Esophagus squamous epithelium (tissue), 5 donors: ENCODE results near the gene ERCC2. TPM values are rescaled to one million over a fixed set of nuclear protein-coding genes. Genes with fewer than 3 reads are reported as not detected.

Experiments used
- DNase-seq: peaks from one replicate; lab custom pipeline; 2025; lab: John Stamatoyannopoulos, UW
- H3K27ac ChIP-seq, 4 donors: fragments of 200-600 bp; sonication (generic); one replicate each; pipeline ENCODE4 v1.5.1; 2016 to 2019; ENCODE audit warnings: mild to moderate bottlenecking in 1 of 4
- H3K27me3 ChIP-seq, 4 donors: fragments of 200-600 bp; sonication (generic); 1 replicate in 3 of 4; 2 replicates in 1 of 4; pipeline versions ENCODE4 v1.5.1 to v1.6.0; 2017 to 2021; ENCODE audit warnings: antibody characterized with exemption in 1 of 4
- H3K36me3 ChIP-seq, 3 donors: fragments of 200-600 bp; sonication (generic); one replicate each; pipeline ENCODE4 v1.5.1; 2016 to 2019
- H3K4me1 ChIP-seq, 3 donors: fragments of 200-600 bp; sonication (generic); one replicate each; pipeline ENCODE4 v1.5.1; 2017 to 2019
- H3K4me3 ChIP-seq, 4 donors: fragments of 200-600 bp; sonication (generic); 1 replicate in 3 of 4; 2 replicates in 1 of 4; pipeline ENCODE4 v1.5.1; 2016 to 2019; ENCODE audit warnings: mild to moderate bottlenecking in 2 of 4, moderate library complexity in 1 of 4
- H3K9me3 ChIP-seq, 3 donors: fragments of 200-600 bp; sonication (generic); one replicate each; pipeline ENCODE4 v1.5.1; 2016 to 2019
- POLR2A ChIP-seq, 4 donors: fragments of 450-650 bp; IDR thresholded peaks; one replicate each; pipeline ENCODE4 v1.6.1; 2017; ENCODE audit warnings: antibody characterized with exemption in 4 of 4, mild to moderate bottlenecking in 4 of 4, moderate library complexity in 3 of 4
- WGBS, 2 donors: methylation state at CpG; one replicate each; pipeline ENCODE4 v1.1.5; 2018; 5-methylcytosine and 5-hydroxymethylcytosine counted together
- intact Hi-C: fragments of 100-400 bp; cut with DNase I; formaldehyde crosslinking; loops from one replicate; pipeline ENCODE4 v1.15.0; 2022
- total RNA-seq, 4 donors: library from RNA; depleted of rRNA; stranded (reverse); fragments of >200 nt; gene quantifications; one replicate each; pipeline ENCODE4 v1.1.0, GENCODE V29; 2016
- TF ChIP-seq, protein P1 (sequence below), 6 experiments: fragments of 450-650 bp in 4 of 6; fragments of 200-600 bp in 2 of 6; sonication (generic) in 2 of 6; IDR thresholded peaks; one replicate each; pipeline ENCODE4 v1.5.1; 2016 to 2019; ENCODE audit warnings: antibody characterized with exemption in 6 of 6, mild to moderate bottlenecking in 4 of 6, moderate library complexity in 4 of 6
- donor health status: DM: yes; HTN: yes; CAD: no.

Gene ERCC2
- total RNA-seq, 4 donors from 2014 or later, result 6.6 to 8.8 (median 7.2) TPM

DNA sequence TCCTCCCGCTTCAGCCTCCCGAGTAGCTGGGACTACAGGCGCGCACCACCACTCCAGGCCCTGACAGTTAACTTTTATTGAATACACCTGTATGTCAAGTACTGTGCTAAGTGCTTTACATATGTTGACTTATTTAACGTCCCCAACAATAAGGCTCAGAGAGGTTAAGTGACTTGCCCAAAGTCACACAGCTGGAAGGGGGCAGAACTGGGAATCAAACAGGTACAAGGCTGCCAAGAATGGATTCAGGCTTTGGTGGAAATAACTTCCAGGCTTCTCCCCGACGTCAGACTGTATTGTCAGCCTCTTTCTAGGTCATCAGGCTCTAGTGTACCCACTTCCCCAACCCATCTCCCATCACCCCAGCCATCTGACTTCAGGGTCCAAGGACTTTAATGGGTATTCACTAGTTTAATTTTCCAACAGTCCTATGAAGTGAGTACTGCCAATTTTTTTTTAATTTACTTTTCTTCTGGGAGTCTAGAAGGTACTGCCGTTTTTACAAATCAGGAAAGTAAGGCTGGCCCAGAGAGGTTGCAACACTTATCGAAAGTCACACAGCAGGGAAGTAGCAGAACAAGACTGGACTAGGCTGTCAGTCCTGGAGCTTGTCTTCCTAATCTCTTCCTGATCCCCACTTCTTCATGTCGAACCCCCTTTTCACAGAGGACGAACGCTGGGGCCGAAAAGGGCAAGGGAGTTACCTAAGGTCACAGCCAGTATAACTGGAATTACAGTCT is 42.8 kb downstream of the ERCC2 start:
- no peak for TF ChIP-seq POLR2A (IDR thresholded peaks at IDR 0.05)
- TF ChIP-seq, protein P1, sequence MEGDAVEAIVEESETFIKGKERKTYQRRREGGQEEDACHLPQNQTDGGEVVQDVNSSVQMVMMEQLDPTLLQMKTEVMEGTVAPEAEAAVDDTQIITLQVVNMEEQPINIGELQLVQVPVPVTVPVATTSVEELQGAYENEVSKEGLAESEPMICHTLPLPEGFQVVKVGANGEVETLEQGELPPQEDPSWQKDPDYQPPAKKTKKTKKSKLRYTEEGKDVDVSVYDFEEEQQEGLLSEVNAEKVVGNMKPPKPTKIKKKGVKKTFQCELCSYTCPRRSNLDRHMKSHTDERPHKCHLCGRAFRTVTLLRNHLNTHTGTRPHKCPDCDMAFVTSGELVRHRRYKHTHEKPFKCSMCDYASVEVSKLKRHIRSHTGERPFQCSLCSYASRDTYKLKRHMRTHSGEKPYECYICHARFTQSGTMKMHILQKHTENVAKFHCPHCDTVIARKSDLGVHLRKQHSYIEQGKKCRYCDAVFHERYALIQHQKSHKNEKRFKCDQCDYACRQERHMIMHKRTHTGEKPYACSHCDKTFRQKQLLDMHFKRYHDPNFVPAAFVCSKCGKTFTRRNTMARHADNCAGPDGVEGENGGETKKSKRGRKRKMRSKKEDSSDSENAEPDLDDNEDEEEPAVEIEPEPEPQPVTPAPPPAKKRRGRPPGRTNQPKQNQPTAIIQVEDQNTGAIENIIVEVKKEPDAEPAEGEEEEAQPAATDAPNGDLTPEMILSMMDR (IDR thresholded peaks at IDR 0.05), result no peak
- Histone ChIP-seq H3K27me3 (peaks cover 0 to 22% (median 6%) of the 10 kb centered on the region in 4 donors), H3K4me1 (peaks cover 5 to 24% (median 10%) of the 10 kb centered on the region in 3 donors), H3K9me3 (no peaks in the 10 kb centered on the region), H3K36me3 (no peaks in the 10 kb centered on the region), H3K27ac (no peak overlapping the region), H3K4me3 (no peak overlapping the region)
- DNase-seq, result no peak
- 65 to 71% methylated on average over 12 to 13 of the region's 13 CpGs for WGBS, 2 donors
- intact Hi-C loops, result no loop called here

DNA sequence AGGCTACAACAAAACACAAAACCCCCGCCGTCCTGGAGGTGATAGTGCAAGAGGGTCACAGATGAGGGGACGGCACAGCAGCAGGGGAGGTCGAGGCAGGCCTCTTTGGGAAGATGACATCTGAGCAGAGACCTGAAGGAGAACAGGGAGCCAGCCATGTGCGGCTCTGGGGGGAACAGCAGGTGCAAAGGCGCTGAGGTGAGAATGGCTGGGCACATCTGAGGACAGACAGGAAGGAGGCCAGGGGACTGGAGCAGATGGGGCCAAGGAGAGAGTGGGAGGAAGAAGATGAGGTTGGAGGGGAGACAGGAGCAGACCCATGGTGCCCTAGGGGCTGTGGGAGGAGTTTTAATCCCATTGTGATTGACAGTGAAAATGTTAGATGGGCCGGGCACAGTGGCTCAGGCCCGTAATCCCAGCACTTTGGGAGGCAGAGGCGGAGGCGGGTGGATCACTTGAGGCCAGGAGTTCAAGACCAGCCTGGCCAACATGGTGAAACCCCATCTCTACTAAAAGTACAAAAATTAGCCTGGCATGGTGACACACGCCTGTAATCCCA is 45.9 kb downstream of the ERCC2 start:
- DNase-seq, result no peak
- peaks cover 5 to 24% (median 10%) of the 10 kb centered on the region in 3 donors for H3K4me1 ChIP-seq
- no peak overlapping the region for H3K4me3 ChIP-seq
- peaks cover 0 to 38% (median 6%) of the 10 kb centered on the region in 4 donors for H3K27me3 ChIP-seq
- H3K9me3 ChIP-seq, result no peaks in the 10 kb centered on the region
- intact Hi-C loops, result no loop called here
- H3K27ac ChIP-seq, result no peak overlapping the region
- H3K36me3 ChIP-seq, result no peaks in the 10 kb centered on the region
- TF ChIP-seq POLR2A (IDR thresholded peaks at IDR 0.05), result no peak
- TF ChIP-seq, protein P1 (IDR thresholded peaks at IDR 0.05), result no peak
- WGBS, 2 donors, result 55 to 64% methylated on average over 9 to 11 of the region's 11 CpGs

- H3K36me3 ChIP-seq, result no peaks in the 10 kb centered on the region
- DNase-seq, result no peak
- H3K4me1 ChIP-seq, result peaks cover 5 to 24% (median 10%) of the 10 kb centered on the region in 3 donors
- H3K27ac ChIP-seq, result peak overlapping the region in 3 of 4 donors; percentile 9 to 48 (median 10)
- H3K9me3 ChIP-seq, result no peaks in the 10 kb centered on the region
- TF ChIP-seq POLR2A (IDR thresholded peaks at IDR 0.05), result no peak
- TF ChIP-seq, protein P1 (IDR thresholded peaks at IDR 0.05), result no peak
- peak overlapping the region in 3 of 4 donors; percentile 11 to 47 (median 21) for H3K4me3 ChIP-seq
- intact Hi-C loops, result no loop called here
- peaks cover 0 to 46% (median 6%) of the 10 kb centered on the region in 4 donors for H3K27me3 ChIP-seq
- WGBS, 2 donors, result no CpG with 5 or more reads among the region's 30 CpGs
Measured at GRCh38 chr19:45323671-45324081, 46.7 kb downstream of the ERCC2 start.

GRCh38 chr19:45322744-45323281 is 47.6 kb downstream of the ERCC2 start, which contains the start of gene CKM:
TSS of gene CKM (minus strand) at chr19:45322875. CDS start at chr19:45319713, 3,162 bp downstream.
- Histone ChIP-seq H3K27ac (peak within 1 kb of the TSS in 3 of 4 donors; percentile 9 to 48 (median 10)), H3K36me3 (no peaks in the 10 kb centered on the region), H3K4me1 (peaks cover 5 to 27% (median 10%) of the 10 kb centered on the region in 3 donors), H3K27me3 (peaks cover 0 to 54% (median 6%) of the 10 kb centered on the region in 4 donors), H3K4me3 (peak within 1 kb of the TSS in 3 of 4 donors; percentile 11 to 47 (median 21)), H3K9me3 (no peaks in the 10 kb centered on the region)
- 30 to 40% methylated on average over 2 to 11 of the region's 15 CpGs for WGBS, 2 donors
- TF ChIP-seq POLR2A (IDR thresholded peaks at IDR 0.05), result no peak
- TF ChIP-seq, protein P1 (IDR thresholded peaks at IDR 0.05), result no peak
- intact Hi-C loops, result no loop called here
- no peak for DNase-seq
